ENCODE measurements around the gene CFI.

DNA sequence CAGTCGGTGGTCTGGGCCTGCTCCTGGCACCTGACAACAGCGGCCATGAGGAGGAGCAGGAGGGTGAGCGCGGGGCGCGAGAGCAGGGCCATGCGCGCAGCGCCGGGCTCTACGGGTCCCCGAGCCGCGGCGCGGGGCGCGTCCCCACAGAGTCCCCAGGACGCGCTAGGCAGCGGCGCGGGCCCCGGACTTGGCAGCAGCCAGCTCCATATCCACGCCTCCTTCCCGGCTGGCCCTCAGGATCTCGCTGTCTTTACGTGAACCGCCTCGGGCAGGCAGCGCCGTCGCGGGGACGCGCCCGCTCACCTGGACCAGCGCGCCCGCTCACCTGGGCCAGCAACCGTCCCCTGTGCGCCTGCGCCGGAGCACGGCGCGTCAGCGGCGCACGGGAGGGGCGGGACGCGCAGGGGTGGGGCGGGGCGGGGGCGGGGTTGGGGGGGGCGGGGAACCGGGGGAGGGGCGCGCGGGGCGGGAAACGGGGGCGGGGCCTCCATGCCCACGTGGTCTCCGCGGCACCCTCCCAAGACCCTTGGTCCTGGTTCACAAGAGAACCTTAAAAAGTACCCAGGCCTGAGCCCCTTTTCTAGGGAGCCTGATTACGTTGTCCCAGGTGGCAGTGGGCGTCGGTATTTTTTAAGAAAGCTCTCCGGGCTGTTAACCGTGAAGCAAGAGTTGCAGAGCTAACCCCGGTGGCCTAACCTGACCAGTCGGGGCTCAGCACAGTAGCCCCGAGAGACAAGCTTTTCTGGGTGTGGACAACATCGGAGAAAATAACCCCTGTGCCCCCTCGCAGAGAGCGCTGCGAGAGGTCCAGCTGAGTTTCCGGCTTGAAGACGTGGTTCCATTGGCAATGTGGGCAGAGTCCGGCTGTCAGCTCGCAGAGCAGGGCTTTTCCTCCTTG, 71.8 kb downstream of the CFI start, which contains the start of gene PLA2G12A:
- TF ChIP-seq CTCF (IDR thresholded peaks at IDR 0.05; ENCODE audit: insufficient read depth, low read length, poor library complexity, severe bottlenecking) (no peak), EZH2phosphoT487 (conservative IDR thresholded peaks at IDR 0.05; ENCODE audit: low read length) (no peak)
